LNCAP (cell line): ENCODE results near the gene HOXB7.

Experiments used
- TF ChIP-seq, protein P1 (sequence below): fragments of 450-650 bp; IDR thresholded peaks from 2 replicates; pipeline ENCODE4 v1.5.1; 2017; ENCODE audit warnings: mild to moderate bottlenecking

The HOXB7 gene

DNA sequence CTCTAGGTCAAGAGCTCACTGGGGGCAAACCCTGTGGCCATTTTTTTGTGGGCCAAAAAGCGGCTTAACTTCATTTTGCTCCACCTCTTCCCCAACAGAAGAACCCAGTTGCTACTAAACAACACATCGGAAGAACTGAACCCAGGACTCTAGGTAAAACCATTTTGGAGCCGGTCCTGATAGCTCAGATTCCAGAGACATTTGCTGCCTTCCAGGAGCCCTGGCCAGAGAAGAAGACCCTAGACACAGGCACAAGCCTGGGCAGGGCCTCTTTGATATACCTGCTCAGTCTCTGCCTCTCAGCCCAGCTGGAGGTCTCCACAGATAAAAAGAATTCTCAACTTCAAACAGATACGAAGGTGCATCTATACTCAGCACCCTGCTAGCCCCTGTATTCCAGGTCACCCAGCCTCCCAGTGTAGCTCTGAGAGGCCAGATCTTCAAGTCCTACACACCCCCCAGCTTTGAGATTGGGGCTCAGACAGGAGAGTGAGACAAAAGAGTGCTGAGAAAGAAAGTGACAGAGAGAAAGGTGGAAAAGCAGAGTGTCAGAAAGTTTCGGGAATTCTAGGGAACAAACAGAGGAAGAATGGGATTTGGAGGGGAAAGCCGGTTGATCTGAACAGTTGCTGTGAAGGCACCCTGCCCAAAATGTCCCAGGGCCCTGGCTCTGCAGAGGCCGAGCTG, 21.9 kb upstream of the HOXB7 start:
- TF ChIP-seq, protein P1, sequence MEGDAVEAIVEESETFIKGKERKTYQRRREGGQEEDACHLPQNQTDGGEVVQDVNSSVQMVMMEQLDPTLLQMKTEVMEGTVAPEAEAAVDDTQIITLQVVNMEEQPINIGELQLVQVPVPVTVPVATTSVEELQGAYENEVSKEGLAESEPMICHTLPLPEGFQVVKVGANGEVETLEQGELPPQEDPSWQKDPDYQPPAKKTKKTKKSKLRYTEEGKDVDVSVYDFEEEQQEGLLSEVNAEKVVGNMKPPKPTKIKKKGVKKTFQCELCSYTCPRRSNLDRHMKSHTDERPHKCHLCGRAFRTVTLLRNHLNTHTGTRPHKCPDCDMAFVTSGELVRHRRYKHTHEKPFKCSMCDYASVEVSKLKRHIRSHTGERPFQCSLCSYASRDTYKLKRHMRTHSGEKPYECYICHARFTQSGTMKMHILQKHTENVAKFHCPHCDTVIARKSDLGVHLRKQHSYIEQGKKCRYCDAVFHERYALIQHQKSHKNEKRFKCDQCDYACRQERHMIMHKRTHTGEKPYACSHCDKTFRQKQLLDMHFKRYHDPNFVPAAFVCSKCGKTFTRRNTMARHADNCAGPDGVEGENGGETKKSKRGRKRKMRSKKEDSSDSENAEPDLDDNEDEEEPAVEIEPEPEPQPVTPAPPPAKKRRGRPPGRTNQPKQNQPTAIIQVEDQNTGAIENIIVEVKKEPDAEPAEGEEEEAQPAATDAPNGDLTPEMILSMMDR = no peak

DNA sequence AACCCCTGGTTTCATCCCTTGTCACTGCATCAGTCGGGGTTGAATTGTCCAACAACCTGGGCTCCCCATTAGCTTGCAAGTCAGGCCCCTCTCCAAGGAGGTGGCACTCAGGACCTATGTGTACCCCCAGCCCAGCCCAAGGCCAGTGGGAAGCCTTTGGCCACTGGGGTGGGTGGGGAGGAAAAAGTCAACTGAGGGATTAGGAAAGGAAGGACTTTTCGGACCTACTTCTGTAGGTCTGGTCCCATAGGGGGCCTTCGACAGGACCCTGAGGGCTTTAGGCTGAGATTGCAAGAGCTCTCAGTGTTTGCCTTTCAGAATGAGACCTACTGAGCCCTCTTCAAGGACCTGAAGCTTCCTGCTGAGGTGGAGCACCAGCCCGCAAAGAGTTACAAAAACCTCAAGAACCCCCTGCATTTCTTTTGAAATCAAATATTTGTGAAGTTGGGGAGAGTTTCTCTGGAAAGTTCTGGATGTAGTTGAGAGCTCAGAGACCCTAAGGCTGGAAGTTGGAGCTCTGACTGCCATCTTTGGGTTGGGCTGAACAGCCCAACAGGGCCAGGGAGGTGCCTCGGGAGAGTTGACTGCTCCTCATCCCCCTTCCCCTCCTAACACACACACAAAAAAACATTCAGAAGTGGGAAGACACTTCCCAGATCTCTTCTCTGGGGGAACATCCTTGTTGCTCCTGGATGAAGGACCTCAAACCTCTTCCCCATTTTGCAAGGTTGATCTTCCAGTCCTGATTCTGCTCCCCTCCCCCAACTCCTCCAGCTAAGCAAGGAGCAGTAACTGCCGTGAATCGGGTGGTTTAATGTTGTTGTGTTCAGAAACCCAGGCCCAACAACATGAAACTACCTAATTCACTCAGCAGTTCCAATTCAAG, 21.1 kb upstream of the HOXB7 start:
- TF ChIP-seq, protein P1 = no peak

DNA sequence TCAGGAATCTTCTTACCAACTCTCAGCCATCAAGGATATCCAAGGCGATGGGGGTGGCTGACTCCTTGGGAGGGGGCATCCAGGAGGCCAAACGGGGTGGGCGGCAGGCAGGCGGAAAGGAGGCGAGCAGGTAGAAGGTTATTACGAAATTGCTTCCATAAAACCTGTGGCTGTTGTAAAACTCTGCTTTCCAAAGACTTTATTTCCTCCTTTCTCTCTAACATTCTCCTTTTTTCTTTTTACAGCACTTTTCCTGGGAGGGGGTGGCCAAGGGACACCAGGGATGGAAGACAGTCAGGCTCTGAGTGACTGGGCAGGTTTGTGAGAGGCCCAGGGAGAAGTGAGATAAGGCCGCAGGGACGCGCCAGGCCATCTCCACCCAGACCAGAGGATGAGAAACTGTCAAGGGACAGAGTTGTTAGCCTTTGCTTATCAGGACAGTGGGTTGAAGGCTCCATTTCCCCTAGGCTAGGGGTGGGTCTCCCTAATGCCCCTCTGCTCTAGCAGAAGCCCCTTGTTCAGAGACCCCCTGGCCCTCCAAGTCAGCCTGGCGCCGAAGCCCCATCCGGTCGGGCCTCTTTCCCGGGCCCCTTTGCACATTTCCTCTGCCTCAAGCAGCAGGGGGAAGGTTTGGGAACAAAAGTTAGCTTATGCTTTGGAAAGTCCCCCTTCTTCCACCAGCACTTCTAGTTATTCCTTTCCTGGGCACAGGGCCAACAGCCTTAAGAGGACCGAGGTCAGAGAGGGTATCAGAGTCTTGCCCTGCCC, 20.3 kb upstream of the HOXB7 start:
- TF ChIP-seq, protein P1 = no peak

DNA sequence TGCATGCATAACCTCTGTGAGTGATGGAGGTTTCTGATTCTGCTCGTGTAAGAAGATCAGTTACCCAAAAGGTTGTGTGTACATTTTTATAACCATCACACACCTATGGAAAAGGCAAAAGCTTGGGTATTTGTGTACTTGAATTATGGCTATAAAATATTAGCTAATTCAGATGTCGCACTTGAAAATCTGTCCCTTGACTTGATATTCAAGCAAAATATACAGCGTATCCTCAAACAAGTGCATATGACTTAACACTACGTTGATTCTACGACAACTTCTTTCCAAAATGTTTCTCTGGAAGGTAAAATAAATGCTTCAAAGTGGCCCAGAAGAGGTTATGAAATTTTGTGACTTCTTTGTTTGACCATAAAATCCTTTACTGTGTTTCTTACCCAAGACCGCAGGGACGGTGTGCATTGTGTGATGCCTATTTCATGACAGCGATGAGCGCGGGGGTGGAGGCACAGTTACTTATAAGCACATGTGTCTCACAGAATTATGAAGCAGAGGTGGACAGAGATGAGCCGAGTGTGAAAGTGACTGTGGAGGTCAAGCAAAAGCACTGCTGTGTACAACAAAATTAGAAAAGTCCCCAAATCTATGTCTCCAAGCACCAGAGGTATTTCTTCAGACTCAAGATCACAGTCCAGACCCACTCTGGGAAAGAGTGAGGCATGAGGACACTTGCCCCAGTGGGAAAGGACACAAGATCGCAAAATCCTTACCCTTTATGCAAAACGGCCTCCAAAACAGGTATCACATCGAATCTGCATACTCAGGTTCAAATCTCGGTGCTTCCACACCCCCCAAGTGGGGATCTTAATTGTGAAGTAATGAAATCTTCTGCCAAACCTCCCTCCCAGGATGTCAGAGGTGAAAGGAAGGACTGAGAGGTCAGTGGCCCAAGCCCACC, 19.4 kb upstream of the HOXB7 start:
- TF ChIP-seq, protein P1 = no peak

- TF ChIP-seq, protein P1 = no peak
These were observed 18.6 kb upstream of the HOXB7 start for GRCh38 chr17:48629411-48629759.

- TF ChIP-seq, protein P1 = no peak
These were observed 18.0 kb upstream of the HOXB7 start for GRCh38 chr17:48628649-48629410.
